Neural progenitor cell (in vitro differentiated cells): ENCODE measurements around the gene NR4A3.

ENCODE experiments used
- CTCF ChIP-seq: fragments of 200-600 bp; sonication (generic); IDR thresholded peaks from 2 replicates; pipeline ENCODE4 v1.5.1; 2017; ENCODE audit warnings: antibody characterized with exemption, mild to moderate bottlenecking
- EZH2 ChIP-seq: fragments of 200-600 bp; sonication (generic); IDR thresholded peaks from 2 replicates; pipeline ENCODE4 v1.6.1; 2017; ENCODE audit warnings: antibody characterized with exemption, mild to moderate bottlenecking, moderate library complexity
- EZH2phosphoT487 ChIP-seq: fragments of 200-600 bp; sonication (generic); IDR thresholded peaks from 2 replicates; pipeline ENCODE4 v1.6.1; 2017; ENCODE audit warnings: antibody characterized with exemption

GRCh38 chr9:99811172-99811571, 10.5 kb upstream of the NR4A3 start:
- TF ChIP-seq CTCF (no peak), EZH2 (no peak), EZH2phosphoT487 (no peak)
